ENCODE data around the gene SIPA1. TPM values are rescaled to one million over a fixed set of nuclear protein-coding genes. Genes with fewer than 3 reads are reported as not detected.
A peak's percentile ranks its signal among the peaks of the same experiment; 100 is the strongest.
"Not testable (repeated sequence)": the region's sequence is repeated elsewhere in the genome, so short reads cannot be mapped to it uniquely, and the experiment has no call there.

The SIPA1 gene
- total RNA-seq, 2 experiments from 2014 or later: 146 to 150 TPM

GRCh38 chr11:65634440-65634839, 3.5 kb upstream of the SIPA1 start:
- H3K27ac Mint-ChIP-seq: peak overlapping the region; percentile 53
- peaks cover 16% of the 10 kb centered on the region for H3K36me3 Mint-ChIP-seq (ENCODE audit: low read depth)
- no peak overlapping the region for H3K4me3 Mint-ChIP-seq
- H3K4me1 Mint-ChIP-seq (ENCODE audit: low read depth): peaks cover 21% of the 10 kb centered on the region
- H3K9me3 Mint-ChIP-seq: no peaks in the 10 kb centered on the region
- H3K27me3 Mint-ChIP-seq (ENCODE audit: low read depth): no peaks in the 10 kb centered on the region
- intact Hi-C loops (cut with micrococcal nuclease): no loop called here
- CTCF ChIA-PET: no interaction called here
- DNase-seq: no peak

DNA sequence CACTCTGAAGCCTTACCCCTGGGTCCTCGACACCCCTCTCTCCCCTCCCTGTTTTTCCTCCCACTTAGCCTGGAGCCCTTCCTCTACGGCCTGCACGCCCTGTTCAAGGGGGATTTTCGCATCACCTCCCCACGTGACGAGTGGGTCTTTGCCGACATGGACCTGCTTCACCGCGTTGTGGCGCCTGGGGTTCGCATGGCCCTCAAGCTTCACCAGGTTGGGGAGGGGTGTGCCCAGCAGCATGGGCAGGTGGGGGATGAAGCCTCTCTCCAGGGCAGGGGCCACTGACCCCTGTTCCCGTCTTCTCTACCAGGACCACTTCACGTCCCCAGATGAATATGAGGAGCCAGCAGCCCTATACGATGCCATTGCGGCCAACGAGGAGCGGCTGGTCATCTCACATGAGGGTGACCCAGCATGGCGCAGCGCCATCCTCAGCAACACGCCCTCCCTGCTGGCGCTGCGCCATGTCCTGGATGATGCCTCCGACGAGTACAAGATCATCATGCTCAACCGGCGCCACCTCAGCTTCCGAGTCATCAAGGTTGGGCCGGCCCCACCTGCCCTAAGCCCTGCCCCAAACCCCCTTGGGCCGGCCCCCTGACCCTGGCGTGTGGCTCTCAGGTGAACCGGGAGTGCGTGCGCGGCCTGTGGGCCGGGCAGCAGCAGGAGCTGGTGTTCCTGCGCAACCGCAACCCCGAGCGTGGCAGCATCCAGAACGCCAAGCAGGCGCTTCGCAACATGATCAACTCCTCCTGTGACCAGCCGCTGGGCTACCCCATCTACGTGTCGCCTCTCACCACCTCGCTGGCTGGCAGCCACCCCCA, 2.8 kb upstream of the SIPA1 start:
- peaks cover 28% of the 10 kb centered on the region for H3K4me1 Mint-ChIP-seq (ENCODE audit: low read depth)
- CTCF ChIA-PET: no interaction called here

DNA sequence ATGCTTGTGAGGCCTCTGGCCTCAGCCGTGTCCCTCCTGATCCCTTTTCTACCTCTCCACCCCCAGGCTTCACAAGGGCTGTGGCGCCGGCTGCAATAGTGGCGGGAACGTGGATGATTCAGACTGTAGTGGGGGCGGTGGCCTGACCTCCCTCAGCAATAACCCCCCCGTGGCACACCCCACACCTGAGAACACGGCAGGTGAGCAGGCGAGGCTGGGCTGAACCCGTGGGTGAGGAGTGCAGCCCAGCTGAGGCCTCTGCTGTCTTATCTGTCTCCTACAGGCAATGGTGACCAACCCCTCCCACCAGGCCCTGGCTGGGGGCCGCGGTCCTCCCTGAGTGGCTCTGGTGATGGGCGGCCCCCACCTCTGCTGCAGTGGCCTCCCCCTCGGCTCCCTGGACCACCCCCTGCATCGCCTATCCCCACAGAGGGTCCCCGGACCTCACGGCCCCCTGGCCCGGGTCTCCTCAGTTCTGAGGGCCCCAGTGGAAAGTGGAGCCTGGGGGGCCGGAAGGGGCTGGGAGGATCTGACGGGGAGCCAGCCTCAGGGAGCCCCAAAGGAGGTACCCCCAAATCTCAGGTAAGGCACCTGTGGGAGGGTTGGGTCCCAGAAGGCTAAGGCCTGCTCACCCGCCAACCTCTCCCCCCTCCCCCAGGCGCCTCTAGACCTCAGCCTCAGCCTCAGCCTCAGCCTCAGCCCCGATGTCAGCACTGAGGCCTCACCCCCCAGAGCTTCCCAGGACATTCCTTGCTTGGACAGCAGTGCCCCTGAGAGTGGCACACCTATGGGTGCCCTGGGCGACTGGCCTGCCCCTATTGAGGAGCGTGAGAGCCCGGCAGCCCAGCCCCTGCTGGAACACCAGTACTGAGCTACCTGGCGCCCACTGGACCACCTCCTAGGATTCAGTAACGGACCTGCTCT, 1.5 kb upstream of the SIPA1 start:
- DNase-seq: no peak
- no peaks in the 10 kb centered on the region for H3K9me3 Mint-ChIP-seq
- H3K36me3 Mint-ChIP-seq (ENCODE audit: low read depth): peaks cover 21% of the 10 kb centered on the region
- intact Hi-C loops (cut with micrococcal nuclease): no loop called here
- H3K27ac Mint-ChIP-seq: peak overlapping the region; percentile 91
- H3K27me3 Mint-ChIP-seq (ENCODE audit: low read depth): no peaks in the 10 kb centered on the region
- H3K4me1 Mint-ChIP-seq (ENCODE audit: low read depth): peaks cover 36% of the 10 kb centered on the region
- peak overlapping the region; percentile 52 for H3K4me3 Mint-ChIP-seq
- CTCF ChIA-PET: no interaction called here

More for the DNA sequence above, 2.8 kb upstream of the SIPA1 start:
- H3K36me3 Mint-ChIP-seq (ENCODE audit: low read depth): peaks cover 20% of the 10 kb centered on the region
- no peaks in the 10 kb centered on the region for H3K27me3 Mint-ChIP-seq (ENCODE audit: low read depth)
- no peak overlapping the region for H3K27ac Mint-ChIP-seq
- H3K4me3 Mint-ChIP-seq: no peak overlapping the region
- DNase-seq: no peak
- H3K9me3 Mint-ChIP-seq: no peaks in the 10 kb centered on the region
- intact Hi-C loops (cut with micrococcal nuclease): no loop called here

- intact Hi-C loops (cut with micrococcal nuclease): no loop called here
- Mint-ChIP-seq H3K9me3 (no peaks in the 10 kb centered on the region), H3K4me1 (ENCODE audit: low read depth) (peaks cover 43% of the 10 kb centered on the region), H3K27ac (peak overlapping the region; percentile 91), H3K27me3 (ENCODE audit: low read depth) (no peaks in the 10 kb centered on the region), H3K36me3 (ENCODE audit: low read depth) (peaks cover 26% of the 10 kb centered on the region), H3K4me3 (peak overlapping the region; percentile 88)
- no peak for DNase-seq
- CTCF ChIA-PET: interaction anchor here (1.4 kb wide), 1 partner anchor 11 kb away, joined by 6 read pairs; no protein-coding TSS in a partner anchor
Observed at GRCh38 chr11:65637032-65637557, 806 bp upstream of the SIPA1 start.

DNA sequence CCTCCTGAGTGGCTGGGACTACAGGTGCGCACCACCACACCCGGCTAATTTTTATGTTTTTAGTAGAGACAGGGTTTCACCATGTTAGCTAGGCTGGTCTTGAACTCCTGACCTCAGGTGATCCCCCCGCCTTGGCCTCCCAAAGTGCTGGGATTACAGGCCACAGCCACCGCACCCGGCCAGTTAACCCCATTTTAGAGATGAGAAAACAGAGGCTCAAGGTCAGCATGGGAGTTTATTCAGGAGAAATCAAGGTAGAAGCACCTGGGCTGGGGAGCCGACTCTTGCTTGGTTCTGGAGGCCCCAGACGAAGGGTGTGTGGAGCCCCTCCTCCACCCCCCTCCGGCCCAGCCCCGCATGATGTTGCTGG, 1.3 kb downstream of the SIPA1 start:
- CTCF ChIA-PET: interaction anchor here (1.0 to 1.7 kb wide), 5 partner anchors 13 to 45 kb away, joined by 3 to 6 read pairs (median 4); no protein-coding TSS in a partner anchor
- H3K4me1 Mint-ChIP-seq (ENCODE audit: low read depth): peaks cover 53% of the 10 kb centered on the region
- peak overlapping the region; percentile 88 for H3K4me3 Mint-ChIP-seq
- H3K9me3 Mint-ChIP-seq; DNase-seq; H3K27me3 Mint-ChIP-seq (ENCODE audit: low read depth): not testable (repeated sequence)
- intact Hi-C loops (cut with micrococcal nuclease): loop anchor here (2.0 kb wide), 1 partner anchor 14 kb away; no protein-coding TSS in a partner anchor
- peak overlapping the region; percentile 91 for H3K27ac Mint-ChIP-seq
- peaks cover 31% of the 10 kb centered on the region for H3K36me3 Mint-ChIP-seq (ENCODE audit: low read depth)

DNA sequence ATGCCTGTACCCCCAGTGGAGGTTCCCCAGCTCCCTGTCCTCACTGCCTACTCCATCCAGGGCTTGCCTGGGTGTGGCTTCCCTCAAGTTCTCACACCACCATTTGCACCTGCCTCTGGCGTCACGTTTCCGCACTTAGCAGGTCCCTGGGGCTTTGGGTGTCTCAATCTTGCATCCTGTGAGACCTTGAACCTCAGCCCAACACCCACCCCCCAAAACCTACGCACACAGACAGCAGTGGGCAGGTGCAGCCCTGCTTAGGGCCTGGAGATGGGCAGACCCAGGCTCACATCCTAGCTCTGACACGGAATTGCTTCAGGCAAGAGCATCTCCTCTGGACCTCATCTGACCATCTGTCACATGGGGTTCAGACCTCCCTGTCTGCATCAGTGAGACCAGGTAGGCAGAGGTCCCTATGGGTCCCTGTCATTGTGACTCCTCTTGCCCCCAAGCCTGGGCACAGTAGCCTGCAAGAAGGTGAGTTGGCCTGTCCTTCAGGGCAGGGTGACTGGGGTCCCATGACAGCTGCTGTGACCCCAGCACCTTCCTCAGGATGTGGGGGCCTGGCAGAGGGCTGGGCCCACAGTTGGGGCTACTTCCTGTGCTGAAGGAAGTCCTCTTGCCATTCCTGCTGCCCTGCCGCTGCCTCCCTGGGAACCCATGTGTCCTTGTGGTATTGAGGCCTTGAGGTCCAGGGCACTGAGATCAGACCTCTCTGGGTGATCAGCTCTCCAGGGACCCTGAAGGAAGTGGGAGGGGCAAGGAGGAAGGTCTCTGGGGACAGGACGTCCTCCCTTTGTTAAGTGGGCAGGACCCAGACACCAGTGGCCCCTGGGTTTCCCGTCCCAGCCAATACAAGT, 2.0 kb downstream of the SIPA1 start:
- Mint-ChIP-seq H3K4me3 (peak overlapping the region; percentile 88), H3K27ac (peak overlapping the region; percentile 91), H3K4me1 (ENCODE audit: low read depth) (peaks cover 57% of the 10 kb centered on the region), H3K36me3 (ENCODE audit: low read depth) (peaks cover 37% of the 10 kb centered on the region), H3K27me3 (ENCODE audit: low read depth) (no peaks in the 10 kb centered on the region), H3K9me3 (no peaks in the 10 kb centered on the region)
- CTCF ChIA-PET: interaction anchor here (1.1 to 1.7 kb wide), 4 partner anchors 10 to 46 kb away, joined by 3 to 6 read pairs (median 4); no protein-coding TSS in a partner anchor
- DNase-seq: peak; percentile 85
- intact Hi-C loops (cut with micrococcal nuclease): loop anchor here (2.0 kb wide), 1 partner anchor 13 kb away; no protein-coding TSS in a partner anchor

DNA sequence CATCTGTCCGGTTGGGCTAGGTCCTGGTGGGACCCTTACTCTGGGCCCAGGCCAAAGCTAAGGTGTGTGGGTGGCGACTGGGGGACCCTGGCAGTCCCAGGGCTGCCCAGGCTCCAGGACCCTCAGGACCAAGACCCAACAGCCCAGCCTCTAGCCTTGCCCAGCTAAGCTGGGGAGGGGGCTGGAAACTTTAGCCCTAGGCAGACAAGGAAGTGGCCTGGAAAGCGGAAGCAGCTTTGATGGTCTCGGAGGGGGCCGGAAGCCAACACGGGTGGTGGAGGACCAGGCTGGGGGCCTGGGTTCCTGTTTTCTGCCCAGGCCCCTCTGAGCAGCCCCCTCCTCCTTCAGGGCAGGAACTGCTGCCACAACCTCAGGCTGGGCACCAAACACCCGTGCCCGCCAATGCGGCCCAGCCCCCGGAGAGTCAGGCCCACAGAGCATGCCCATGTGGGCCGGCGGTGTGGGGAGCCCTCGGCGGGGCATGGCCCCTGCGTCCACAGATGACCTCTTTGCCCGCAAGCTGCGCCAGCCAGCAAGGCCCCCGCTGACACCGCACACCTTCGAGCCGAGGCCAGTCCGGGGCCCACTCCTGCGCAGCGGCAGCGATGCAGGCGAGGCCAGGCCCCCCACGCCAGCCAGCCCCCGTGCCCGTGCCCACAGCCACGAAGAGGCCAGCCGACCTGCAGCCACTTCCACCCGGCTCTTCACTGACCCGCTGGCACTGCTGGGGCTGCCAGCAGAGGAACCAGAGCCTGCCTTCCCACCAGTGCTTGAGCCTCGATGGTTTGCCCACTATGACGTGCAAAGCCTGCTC, 2.8 kb downstream of the SIPA1 start:
- H3K36me3 Mint-ChIP-seq (ENCODE audit: low read depth): peaks cover 43% of the 10 kb centered on the region
- H3K27me3 Mint-ChIP-seq (ENCODE audit: low read depth): no peaks in the 10 kb centered on the region
- peak overlapping the region; percentile 88 for H3K4me3 Mint-ChIP-seq
- no peaks in the 10 kb centered on the region for H3K9me3 Mint-ChIP-seq
- CTCF ChIA-PET: interaction anchor here (1.1 kb wide), 1 partner anchor 9 kb away, joined by 3 read pairs; no protein-coding TSS in a partner anchor
- intact Hi-C loops (cut with micrococcal nuclease): no loop called here
- H3K27ac Mint-ChIP-seq: peak overlapping the region; percentile 91
- peak; percentile 67 for DNase-seq
- H3K4me1 Mint-ChIP-seq (ENCODE audit: low read depth): peaks cover 57% of the 10 kb centered on the region

DNA sequence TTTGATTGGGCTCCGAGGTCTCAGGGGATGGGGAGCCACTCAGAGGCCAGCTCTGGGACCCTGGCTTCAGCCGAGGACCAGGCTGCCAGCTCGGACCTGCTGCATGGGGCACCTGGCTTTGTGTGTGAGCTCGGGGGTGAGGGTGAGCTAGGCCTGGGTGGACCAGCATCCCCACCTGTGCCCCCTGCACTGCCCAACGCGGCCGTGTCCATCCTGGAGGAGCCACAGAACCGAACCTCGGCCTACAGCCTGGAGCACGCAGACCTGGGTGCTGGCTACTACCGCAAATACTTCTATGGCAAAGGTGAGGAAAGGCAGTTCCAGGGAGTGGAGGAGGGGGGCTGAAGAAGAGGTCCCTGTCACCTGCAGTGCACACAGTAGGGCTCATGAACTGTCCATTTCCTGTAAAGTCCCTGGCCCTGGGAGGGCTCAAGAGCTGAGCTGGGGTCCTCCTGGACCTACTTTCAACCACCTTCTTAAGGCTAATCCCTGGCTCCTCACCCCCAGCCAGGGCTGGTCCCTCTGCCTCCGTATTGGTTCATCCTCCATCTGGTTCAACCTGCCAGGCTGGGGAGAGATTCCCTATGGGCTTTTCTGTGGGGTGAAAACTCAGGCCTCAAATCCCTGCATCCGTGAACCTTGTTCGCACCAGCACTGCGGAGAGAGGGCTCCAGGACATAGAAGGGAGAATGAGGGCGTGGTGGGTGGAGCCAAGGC, 3.6 kb downstream of the SIPA1 start:
- Mint-ChIP-seq H3K27ac (peak overlapping the region; percentile 79), H3K4me3 (peak overlapping the region; percentile 73), H3K27me3 (ENCODE audit: low read depth) (no peaks in the 10 kb centered on the region), H3K36me3 (ENCODE audit: low read depth) (peaks cover 45% of the 10 kb centered on the region), H3K4me1 (ENCODE audit: low read depth) (peaks cover 57% of the 10 kb centered on the region), H3K9me3 (no peaks in the 10 kb centered on the region)
- CTCF ChIA-PET: interaction anchor here (0.6 kb wide), 1 partner anchor 85 kb away, joined by 3 read pairs; no protein-coding TSS in a partner anchor
- intact Hi-C loops (cut with micrococcal nuclease): no loop called here
- DNase-seq: no peak

GRCh38 chr11:65642014-65642671, 4.2 kb downstream of the SIPA1 start:
- Mint-ChIP-seq H3K36me3 (ENCODE audit: low read depth) (peaks cover 41% of the 10 kb centered on the region), H3K4me1 (ENCODE audit: low read depth) (peaks cover 54% of the 10 kb centered on the region), H3K27me3 (ENCODE audit: low read depth) (no peaks in the 10 kb centered on the region), H3K4me3 (peak overlapping the region; percentile 73), H3K9me3 (no peaks in the 10 kb centered on the region), H3K27ac (peak overlapping the region; percentile 79)
- intact Hi-C loops (cut with micrococcal nuclease): no loop called here
- CTCF ChIA-PET: interaction anchor here (1.3 kb wide), 1 partner anchor 15 kb away, joined by 3 read pairs; no protein-coding TSS in a partner anchor
- no peak for DNase-seq

DNA sequence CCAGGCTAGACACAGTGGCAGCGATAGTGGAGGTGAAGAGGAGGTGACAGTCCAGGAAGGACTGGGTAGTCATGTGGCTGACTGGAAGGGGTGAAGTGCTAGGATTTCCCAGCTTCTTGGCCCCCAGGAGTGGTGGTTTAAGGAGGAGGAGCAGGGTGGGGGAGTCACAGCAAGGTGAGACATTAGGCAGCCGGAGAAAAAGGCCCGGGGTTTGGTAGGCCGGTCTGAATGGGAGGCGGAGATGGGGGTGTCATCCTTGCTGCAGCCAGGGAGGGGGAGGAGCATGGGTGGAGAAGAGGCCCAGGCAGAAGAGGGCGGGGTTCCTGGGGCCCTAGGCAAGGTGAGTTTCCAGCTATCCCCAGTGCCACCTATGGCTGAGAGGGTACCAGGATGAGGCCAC, 6.1 kb downstream of the SIPA1 start:
- peak; percentile 74 for DNase-seq
- peaks cover 37% of the 10 kb centered on the region for H3K36me3 Mint-ChIP-seq (ENCODE audit: low read depth)

More for the DNA sequence above, 6.1 kb downstream of the SIPA1 start:
- Mint-ChIP-seq H3K27me3 (ENCODE audit: low read depth) (no peaks in the 10 kb centered on the region), H3K4me3 (no peak overlapping the region), H3K9me3 (no peaks in the 10 kb centered on the region), H3K27ac (peak overlapping the region; percentile 77), H3K4me1 (ENCODE audit: low read depth) (peaks cover 44% of the 10 kb centered on the region)
- CTCF ChIA-PET: interaction anchor here (1.1 to 1.3 kb wide), 2 partner anchors 56 to 103 kb away, joined by 3 read pairs; no protein-coding TSS in a partner anchor
- intact Hi-C loops (cut with micrococcal nuclease): loop anchor here (1.0 kb wide), 1 partner anchor 8 kb away; no protein-coding TSS in a partner anchor
